AG20443 (cell line): ENCODE measurements around the gene SLC35B3.
"Not testable (repeated sequence)": the region's sequence is repeated elsewhere in the genome, so short reads cannot be mapped to it uniquely, and the experiment has no call there.

Experiments
- DNase-seq: peaks from one replicate; pipeline ENCODE4 v3.0.0; 2012; ENCODE audit warnings: low spot score, mixed read lengths

Gene SLC35B3

DNA sequence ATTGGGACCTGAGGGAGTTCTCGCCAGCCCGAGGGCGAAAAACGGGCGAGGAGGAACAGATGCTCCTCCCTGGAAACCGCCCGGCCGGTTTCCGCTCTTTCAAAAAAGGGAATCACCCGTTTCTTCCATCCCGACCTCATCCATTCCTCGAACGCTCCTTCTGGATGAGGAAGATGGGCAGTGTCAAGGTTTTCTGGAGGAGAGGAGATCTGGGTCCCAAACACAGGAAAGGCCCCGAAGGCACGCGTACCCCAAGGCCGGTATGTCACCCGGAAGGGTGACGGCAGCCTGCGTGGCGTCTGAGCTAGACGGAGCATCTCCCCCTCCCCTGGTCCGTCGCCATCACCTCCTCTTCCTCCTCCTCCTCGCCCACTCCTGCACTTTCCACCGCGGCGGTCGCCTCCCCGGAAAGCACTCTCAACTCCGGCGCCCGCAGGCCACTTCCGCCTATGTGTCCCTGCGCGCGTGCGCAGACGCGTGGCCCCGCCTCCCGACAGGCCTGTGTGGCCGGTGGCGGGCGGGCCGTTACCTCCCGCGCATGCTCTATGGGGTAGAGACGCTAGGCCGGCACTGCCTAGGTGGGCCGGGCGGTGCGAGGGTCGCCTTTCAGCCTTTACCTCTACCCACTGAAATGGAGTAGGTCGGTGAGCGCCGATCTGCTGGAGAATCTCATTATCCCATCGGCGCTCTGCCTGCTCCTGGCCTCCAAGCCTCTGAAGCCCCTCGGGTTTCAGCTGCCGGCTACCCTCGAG, at the start of gene SLC35B3:
Gene SLC35B3 (minus strand): TSS at position 453 of the 752 bp plus-strand sequence.
- peak; percentile 100 for DNase-seq

- DNase-seq, result no peak
Measured at GRCh38 chr6:8483650-8484049, 48.3 kb upstream of the SLC35B3 start.

DNA sequence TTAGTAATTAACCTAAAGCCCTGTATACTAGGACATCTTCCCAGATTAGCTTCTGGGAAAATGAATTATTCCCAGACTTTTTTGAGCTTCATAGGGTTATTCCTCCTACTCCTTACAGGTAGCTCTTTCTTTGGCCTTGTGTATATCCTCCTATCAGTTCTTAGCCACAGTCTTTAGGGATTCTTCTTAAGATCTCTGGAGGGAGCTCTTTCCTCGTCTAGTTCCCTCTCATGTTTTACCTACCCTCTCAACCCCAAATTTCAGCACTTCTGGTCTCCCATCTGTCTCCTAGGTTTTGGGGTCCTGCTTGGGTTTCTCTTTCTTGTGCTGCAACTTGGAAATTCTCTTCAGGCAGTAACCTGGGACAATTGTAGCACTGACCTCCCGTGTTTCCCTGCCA, 46.4 kb upstream of the SLC35B3 start:
- peak; percentile 11 for DNase-seq

DNA sequence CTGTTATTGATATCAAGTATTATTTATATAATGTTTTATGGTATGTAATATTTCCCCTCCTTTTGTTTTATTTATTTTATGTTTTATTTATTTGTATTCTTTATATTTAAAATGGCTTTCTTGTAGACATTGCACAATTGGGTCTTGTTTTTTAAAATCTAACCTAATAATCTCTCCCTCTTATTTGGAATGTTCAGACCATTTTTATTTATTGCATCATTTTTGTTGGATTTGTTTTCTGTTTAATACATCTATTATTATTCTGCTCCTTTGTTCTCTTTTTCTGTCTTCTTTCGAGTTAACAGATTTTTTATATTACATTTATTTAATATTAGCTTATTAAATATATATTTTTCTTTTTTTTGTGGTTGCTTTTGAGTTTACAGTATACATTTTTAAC, 43.1 kb upstream of the SLC35B3 start:
- no peak for DNase-seq

DNA sequence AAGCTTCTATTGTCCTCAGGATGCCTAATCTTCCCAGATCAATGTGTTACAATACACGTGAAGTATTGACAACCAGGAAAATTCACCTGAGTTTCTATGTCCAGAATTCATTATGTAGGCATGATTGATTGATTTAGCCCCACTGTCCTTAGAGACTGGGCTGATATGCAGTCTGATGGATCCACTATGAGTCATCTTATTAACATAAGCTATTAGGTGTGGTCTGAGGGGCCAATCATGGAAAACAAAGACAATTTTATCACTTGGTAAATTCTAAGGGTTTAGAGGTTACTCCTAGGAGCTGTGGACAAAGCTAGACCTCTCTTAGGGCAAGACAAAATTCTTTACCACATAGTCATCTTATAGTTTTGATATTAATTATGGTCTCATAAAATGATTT, 41.3 kb upstream of the SLC35B3 start:
- no peak for DNase-seq

DNA sequence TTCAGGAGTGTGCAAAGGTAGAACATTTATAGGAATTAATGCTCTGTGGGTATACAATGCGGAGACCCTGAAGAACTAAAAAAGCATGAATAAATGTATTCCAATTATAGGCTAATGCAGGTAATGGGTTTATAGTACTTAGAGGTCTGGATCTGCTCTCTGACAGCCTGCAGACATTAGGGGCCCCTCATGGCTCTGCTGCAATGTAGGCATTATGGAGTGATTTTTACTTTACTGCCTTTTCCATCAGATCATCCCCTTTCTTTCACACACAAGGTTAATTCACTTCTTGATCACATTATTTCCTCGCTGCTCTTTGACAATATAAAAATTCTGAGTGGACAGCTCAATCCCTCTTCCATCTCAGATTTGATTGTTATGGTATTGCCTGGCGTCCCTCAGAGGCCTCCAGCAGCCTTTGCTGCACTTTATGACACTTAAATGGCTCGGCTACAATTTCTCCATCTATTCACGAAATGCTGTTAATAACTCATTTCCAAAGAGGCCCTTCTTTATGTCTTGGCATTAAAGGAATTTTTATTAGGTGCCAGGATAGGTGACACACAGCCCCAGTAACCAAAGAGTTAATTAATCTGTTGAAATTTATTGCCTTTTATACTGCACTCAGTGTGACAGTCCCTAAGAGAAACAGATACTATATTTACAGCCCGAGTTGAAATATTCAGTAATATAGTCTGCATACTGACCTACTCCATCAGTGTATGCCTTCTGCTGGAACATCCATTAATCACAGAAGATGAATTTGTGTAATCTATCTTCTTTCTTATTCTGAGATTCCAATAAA, 33.4 kb upstream of the SLC35B3 start:
- DNase-seq, result no peak

GRCh38 chr6:8462694-8463093, 27.3 kb upstream of the SLC35B3 start:
- no peak for DNase-seq

DNA sequence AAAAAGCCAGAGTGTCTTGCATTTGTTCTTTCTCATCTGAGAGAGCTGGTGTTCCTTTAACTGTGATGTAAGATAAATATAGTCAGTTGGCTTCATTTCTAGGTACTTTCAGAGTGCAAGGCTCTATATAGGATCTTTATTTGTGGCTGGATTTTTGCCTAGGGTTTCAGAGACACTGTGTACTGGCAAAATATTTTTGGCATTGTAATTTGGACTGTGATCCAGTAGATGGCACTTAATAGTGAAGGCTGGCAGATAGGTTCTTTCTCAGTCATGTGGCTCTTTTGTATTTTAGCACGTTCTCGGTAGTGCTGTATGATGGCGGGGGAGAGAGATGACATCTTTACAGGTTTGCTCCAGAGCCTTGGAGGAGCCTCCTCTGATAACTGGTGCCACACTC, 26.8 kb upstream of the SLC35B3 start:
- DNase-seq, result no peak

DNA sequence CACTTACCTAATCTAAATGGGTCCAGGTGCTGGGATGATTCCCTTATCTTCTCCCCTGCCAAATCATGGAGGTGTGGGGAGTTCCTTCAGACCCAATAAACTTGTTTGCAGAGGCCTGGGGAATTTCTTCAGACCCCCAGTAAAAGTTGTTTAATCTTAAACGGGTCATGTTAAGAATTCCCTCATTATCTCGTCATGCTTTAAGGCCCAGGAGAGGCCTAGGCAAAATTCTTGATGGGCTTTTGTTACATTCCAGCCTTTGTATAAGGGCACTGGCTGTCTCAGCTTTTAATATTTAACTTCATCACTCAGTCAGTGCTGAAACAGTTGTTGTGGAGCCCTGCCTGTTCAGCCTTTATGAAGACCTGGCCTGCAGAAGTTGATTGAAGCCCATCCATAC, 11.0 kb upstream of the SLC35B3 start:
- no peak for DNase-seq

GRCh38 chr6:8445930-8446329, 10.6 kb upstream of the SLC35B3 start:
- not testable (repeated sequence) for DNase-seq

DNA sequence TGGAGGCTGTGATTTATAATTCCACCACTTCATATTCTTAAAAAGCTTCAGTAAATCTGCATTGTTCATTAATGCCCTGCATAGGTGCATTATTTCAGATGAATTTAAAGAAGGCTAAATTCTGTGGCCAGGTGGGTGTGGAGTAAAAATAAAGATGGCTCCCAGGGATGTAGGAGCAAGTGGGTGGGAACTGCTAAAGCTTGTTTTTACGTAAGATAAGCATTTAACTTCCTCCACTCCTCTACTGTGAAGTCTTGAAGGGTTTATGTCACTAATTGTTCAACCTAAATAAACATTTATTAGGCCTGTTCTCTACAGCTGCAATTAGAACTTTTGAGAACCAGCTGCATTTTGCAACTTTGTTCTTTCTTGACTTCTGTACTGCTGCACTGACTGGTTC, 6.8 kb upstream of the SLC35B3 start:
- no peak for DNase-seq

DNA sequence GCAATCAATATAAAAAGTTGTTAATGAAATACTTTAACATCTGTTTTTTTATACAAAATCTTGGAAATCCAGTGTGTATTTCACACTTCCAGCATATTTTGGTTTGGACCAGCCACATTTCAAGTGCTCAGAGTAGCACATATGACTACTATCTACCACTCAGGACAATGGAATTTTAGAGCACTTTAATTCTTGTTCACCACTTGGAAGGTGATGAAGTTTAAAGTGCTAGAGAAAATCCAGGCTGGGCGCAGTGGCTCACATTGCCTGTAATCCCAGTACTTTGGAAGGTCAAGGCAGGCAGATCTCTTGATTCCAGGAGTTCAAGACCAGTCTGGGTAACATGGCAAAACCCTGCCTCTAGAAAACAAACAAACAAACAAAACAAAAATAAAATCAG, 6.1 kb upstream of the SLC35B3 start:
- no peak for DNase-seq

DNA sequence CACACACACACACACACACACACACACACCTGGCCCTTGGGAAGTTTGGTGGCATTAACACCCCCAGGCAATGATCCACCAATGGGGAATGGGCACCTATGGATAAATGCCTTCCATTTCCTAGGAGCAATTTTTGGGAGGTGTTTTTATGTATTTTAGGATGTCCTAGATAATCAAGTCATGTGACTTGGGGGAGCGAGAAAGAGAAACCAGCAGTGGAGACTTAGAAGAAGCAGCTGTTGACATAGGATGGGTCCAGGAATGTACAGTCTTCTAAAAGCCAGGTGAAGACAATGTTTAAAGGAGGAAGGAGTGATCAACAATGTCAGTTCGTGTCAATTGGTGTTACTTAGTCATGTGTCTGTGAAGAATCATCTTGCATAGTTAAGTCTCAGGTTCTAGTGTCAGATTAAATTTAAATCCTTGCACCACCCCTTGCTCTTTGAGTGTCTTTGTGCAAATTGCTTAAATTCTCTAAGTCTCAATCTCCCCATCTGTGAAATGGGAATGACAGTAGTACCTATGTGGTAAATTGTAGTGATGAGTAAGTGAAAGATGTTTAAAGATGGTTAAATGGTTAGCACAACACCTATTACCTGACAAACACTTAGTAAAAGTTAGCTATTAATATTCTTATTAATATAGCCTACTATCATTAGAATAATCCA, 4.4 kb upstream of the SLC35B3 start:
- DNase-seq, result no peak

- DNase-seq, result no peak
Measured at GRCh38 chr6:8437813-8438212, 2.5 kb upstream of the SLC35B3 start.

- no peak for DNase-seq
Measured at GRCh38 chr6:8436966-8437365, 1.6 kb upstream of the SLC35B3 start.

DNA sequence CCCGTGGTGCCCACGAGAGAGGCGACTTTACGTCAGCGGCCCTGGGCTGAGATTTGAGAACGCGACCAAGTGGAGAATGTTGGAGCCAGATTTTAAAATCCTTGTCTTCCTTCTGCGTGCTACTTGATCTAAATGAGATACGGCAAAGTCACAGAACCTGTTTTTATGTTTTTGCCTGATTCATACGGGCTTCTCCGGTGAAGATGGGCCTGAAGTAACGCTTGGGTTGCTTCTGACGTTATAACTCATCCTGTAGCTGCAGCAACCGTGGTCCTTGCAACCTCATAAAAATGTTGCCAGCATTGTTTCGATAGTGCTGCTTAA, 462 bp upstream of the SLC35B3 start:
- DNase-seq, result no peak

DNA sequence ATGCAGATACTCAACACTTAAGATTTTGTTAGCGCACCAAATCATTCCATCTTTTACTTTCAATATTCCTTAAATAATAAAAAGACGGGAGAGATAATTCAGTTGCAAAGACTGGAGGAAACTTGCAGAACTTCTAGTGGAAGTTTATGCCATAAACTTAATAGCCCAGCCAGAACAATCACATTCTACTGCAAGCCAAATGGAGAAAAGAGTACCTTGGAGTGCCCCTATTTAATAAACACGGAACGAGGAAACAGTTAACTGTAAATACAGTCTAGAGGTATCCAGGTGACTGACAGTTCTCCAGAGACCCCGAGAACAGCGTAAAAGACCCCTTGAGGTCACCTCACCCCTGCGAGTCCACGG, 635 bp downstream of the SLC35B3 start:
- no peak for DNase-seq

DNA sequence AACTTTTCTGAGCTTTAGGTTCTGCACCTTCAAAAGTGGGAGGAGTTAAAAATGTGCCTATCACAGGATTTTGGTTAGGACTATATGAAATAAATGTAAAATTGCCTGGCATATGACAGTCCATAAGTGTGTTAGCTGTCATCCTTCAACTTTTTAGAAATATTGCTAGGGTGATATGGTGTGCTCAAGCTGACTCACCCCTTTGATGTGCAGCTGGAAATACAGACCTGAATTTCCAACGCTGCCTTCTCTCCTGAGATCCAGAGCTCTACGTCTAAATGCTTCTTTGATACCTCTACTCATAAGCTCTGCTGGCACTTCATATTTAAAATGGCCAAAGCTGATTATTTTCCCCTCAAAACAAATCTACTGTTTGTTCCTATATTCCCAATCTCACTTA, 2.7 kb downstream of the SLC35B3 start:
- no peak for DNase-seq

DNA sequence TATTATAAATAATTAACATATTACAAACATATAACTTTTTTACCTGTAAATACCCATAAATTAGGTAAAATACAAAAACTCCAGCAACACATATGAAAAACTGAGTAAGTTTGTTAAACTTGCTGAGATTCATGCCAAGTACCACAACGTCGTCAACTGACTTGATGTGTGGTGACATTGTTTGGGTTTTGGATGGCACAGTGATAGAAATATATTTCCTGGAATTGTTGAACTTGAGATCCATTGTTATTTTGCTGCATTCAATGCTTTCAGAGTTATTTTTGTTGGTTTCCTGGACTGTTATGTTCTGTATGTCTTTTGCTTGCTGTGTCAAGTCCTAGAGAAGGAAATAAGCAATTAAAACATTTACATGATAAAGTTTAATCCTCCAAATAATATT, 5.5 kb downstream of the SLC35B3 start:
- no peak for DNase-seq

GRCh38 chr6:8426544-8426943, 8.8 kb downstream of the SLC35B3 start:
- DNase-seq, result not testable (repeated sequence)

- no peak for DNase-seq
Measured at GRCh38 chr6:8420031-8420588, 15.2 kb downstream of the SLC35B3 start.

DNA sequence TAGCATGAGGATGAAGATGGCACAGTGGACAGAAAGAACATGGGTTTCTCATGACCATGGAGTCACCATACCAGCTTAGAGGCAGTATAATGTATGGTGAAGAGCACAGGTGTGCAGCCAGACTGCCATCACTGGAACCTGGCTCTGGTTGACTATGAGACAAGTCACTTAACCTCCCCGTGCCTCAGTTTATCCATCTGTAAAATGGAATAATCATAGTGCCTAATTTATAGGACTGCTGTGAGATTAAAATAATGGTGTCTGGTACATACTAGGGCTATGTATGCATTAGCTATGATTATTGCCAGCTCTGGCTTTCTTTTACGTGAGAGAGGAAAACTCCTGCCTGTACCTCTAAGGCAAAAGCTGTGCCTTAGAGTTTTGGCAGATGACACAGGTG, 19.4 kb downstream of the SLC35B3 start:
- no peak for DNase-seq

DNA sequence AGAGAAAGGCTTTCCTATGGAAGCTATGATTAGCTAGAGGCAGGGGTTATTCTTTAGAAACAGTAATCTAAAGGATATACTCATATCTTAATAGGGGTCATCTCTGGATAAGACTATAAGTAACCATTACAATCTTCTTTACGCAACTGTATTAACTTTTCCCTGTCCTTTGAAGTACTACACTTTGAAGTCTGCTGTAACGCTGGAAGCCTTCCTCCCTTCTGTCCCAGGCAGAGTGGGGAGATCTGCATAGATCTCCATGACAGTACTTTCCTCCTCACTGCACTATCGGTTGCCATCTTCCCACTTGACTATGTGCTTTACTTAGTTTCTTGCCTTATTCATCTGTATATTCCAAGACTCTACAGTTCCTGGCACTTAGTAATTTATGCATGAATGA, 20.1 kb downstream of the SLC35B3 start:
- no peak for DNase-seq
